SU-DHL-6 (cell line): Measurements from ENCODE around the gene ZGLP1.

Source experiments
- H2AFZ ChIP-seq: fragments of 200-600 bp; sonication (generic); 2 replicates; pipeline ENCODE4 v1.6.1; 2014; ENCODE audit warnings: low read depth, mild to moderate bottlenecking, moderate library complexity, mixed read lengths, antibody characterized with exemption, low read length; ENCODE audit not compliant: severe bottlenecking
- H3F3A ChIP-seq: fragments of 200-600 bp; shearing (Covaris generic); 2 replicates; pipeline ENCODE4 v1.6.0; 2016; ENCODE audit warnings: antibody characterized with exemption, mild to moderate bottlenecking; ENCODE audit not compliant: insufficient read depth
- H3K27ac ChIP-seq: fragments of 200-600 bp; sonication (generic); 2 replicates; pipeline ENCODE4 v1.5.1; 2016; ENCODE audit warnings: low read depth, mild to moderate bottlenecking, low read length, moderate library complexity, mixed read lengths
- H3K27me3 ChIP-seq: fragments of 200-600 bp; sonication (generic), shearing (Covaris generic); 2 replicates; pipeline ENCODE4 v1.6.0; 2014; ENCODE audit warnings: mild to moderate bottlenecking, low read length
- H3K36me3 ChIP-seq: fragments of 200-600 bp; sonication (generic); 2 replicates; pipeline ENCODE4 v1.6.1; 2014; ENCODE audit warnings: mild to moderate bottlenecking, low read length, mixed read lengths
- H3K4me2 ChIP-seq: fragments of 300-600, 200-600 bp; shearing (Covaris generic), sonication (generic); 2 replicates; pipeline ENCODE4 v1.6.0; 2014; ENCODE audit warnings: low read length, low read depth, mild to moderate bottlenecking; ENCODE audit not compliant: poor library complexity, severe bottlenecking
- H3K4me3 ChIP-seq: fragments of 200-600 bp; sonication (generic); 2 replicates; pipeline ENCODE4 v1.5.1; 2014; ENCODE audit warnings: antibody characterized with exemption, low read length, mild to moderate bottlenecking, mixed read lengths; ENCODE audit not compliant: insufficient read depth, poor library complexity, severe bottlenecking
- H3K79me2 ChIP-seq: fragments of 200-600 bp; sonication (generic); 2 replicates; pipeline ENCODE4 v1.6.1; 2014; ENCODE audit warnings: mild to moderate bottlenecking, low read length, moderate library complexity; ENCODE audit not compliant: insufficient read depth
- H3K9ac ChIP-seq: fragments of 200-600 bp; sonication (generic); 2 replicates; pipeline ENCODE4 v1.7.0; 2014; ENCODE audit warnings: mild to moderate bottlenecking, low read length
- H3K9me2 ChIP-seq: fragments of 200-600 bp; sonication (generic); replicated peaks from 2 replicates; pipeline ENCODE4 v1.6.1; 2014; ENCODE audit warnings: low read length; ENCODE audit not compliant: insufficient read depth
- H3K9me3 ChIP-seq: fragments of 200-600 bp; sonication (generic); 2 replicates; pipeline ENCODE4 v1.6.1; 2014; ENCODE audit warnings: low read length, mixed read lengths; ENCODE audit not compliant: insufficient read depth
- H4K20me1 ChIP-seq: fragments of 200-600 bp; sonication (generic); 2 replicates; pipeline ENCODE4 v1.6.1; 2014; ENCODE audit warnings: low read depth, mild to moderate bottlenecking, antibody characterized with exemption, low read length, moderate library complexity, mixed read lengths
- CTCF ChIP-seq: fragments of 200-600 bp; sonication (generic); IDR thresholded peaks from one replicate; pipeline ENCODE4 v1.5.1; 2017; ENCODE audit warnings: antibody characterized with exemption, mild to moderate bottlenecking, low read length, moderate library complexity; ENCODE audit not compliant: insufficient read depth, poor library complexity, severe bottlenecking
- EZH2phosphoT487 ChIP-seq: fragments of 200-600 bp; sonication (generic), shearing (Covaris generic); conservative IDR thresholded peaks from 2 replicates; pipeline ENCODE4 v1.6.1; 2018; ENCODE audit warnings: mild to moderate bottlenecking, antibody characterized with exemption, low read length, moderate library complexity, mixed read lengths

Gene ZGLP1

DNA sequence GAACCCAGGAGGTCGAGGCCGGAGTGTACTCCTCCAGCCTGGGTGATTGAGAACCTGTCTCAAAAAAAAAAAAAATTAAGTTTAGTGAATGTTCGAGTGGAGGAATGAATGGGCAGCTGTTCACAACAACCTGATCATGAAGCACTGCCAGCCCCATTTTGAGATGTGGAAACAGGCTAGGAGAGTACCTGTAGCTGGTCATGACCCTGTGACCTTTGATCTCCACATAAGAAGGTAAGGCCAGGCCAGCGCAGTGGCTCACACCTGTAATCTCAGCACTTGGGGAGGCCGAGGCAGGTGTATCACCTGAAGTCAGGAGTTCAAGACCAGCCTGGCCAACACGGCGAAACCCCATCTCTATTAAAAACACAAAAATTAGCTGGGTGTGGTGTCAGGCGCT is 16.1 kb upstream of the ZGLP1 start:
- no peaks in the 10 kb centered on the region for H3K9me3 ChIP-seq
- H3K36me3 ChIP-seq = 0 out of 2 replicates have a peak, but pooled peaks cover 2% of the 10 kb centered on the region
- no peaks in the 10 kb centered on the region for H3F3A ChIP-seq
- no peak overlapping the region for H3K4me2 ChIP-seq
- TF ChIP-seq CTCF (no peak), EZH2phosphoT487 (no peak)
- no peaks in the 10 kb centered on the region for H3K27me3 ChIP-seq
- H3K27ac ChIP-seq = no peak overlapping the region
- H3K9me2 ChIP-seq = no peaks in the 10 kb centered on the region
- no peak overlapping the region for H3K9ac ChIP-seq
- H2AFZ ChIP-seq = no peak overlapping the region
- H3K79me2 ChIP-seq = peaks cover 29% of the 10 kb centered on the region
- no peak overlapping the region for H3K4me3 ChIP-seq
- no peaks in the 10 kb centered on the region for H4K20me1 ChIP-seq

DNA sequence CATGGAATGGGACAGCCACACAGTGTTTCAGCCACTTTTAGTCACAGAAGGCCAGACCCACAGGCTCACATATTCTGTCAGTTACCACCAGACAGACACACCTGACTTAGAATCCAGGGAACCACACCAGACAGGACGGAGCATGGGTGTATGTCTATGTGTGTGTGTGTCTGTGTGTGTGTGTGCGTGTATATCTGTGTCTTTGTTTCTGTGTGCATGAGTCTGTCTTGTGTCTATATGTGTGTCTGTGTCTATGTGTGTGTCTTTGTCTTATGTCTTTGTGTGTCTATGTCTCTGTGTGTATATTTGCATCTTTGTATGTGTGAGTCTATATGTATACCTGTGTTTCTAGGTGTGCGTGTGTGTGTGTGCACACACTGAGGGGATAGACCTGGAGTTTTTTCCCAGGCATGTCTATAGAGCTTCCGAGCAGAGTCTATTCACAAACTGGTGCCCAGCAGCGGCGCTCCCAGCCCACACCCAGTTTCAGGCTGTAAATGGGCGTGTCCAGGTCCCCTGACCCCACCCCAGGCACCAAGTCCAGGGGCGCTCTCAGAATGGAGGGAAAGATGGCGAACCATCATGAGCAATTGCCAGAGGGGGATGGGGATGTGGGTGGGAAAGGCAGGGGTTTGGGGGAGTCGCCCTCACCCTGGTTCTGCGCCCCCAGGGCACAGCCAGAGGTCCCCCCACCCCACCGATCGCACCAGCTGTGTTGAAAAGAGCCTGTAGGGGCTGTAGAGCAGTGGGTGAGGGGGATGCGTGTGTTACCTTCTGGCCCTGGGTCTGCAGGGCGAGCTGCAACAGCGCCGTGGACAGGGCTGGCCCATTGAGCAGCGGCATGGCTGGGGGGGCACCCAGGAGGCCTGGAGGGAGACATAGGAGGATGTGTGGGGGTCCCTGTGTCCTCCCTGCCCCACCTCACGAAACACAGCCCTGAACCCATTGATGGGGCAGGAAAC is 12.5 kb upstream of the ZGLP1 start:
- no peak overlapping the region for H3K4me3 ChIP-seq
- H3K9me2 ChIP-seq = no peaks in the 10 kb centered on the region
- no peaks in the 10 kb centered on the region for H3K36me3 ChIP-seq
- H3K27me3 ChIP-seq = no peaks in the 10 kb centered on the region
- H4K20me1 ChIP-seq = no peaks in the 10 kb centered on the region
- no peak overlapping the region for H3K27ac ChIP-seq
- no peaks in the 10 kb centered on the region for H3K9me3 ChIP-seq
- H3F3A ChIP-seq = no peaks in the 10 kb centered on the region
- TF ChIP-seq CTCF = no peak
- no peak for TF ChIP-seq EZH2phosphoT487
- H3K79me2 ChIP-seq = 0 out of 2 replicates have a peak, but pooled peaks cover under 1% of the 10 kb centered on the region
- H2AFZ ChIP-seq = no peak overlapping the region
- H3K4me2 ChIP-seq = no peak overlapping the region
- no peak overlapping the region for H3K9ac ChIP-seq

DNA sequence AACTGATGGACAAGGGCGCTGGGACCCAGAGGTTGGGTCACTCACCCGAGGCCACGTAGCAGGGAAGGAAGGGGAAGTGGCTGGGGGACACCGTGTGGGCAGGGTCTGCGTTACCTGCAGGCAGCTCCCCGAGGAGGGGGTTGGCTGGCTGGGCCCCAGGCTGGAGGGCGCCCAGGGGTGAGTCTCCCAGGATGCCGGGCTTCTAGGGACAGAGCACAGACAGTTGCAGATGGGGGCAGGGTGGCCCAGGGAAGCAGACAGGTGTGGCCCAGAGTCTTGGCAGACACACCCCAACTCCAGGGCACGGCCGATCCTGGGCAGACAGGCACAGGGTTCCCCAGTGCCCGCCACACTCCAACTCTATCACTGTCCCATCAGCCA is 11.8 kb upstream of the ZGLP1 start:
- no peak for TF ChIP-seq EZH2phosphoT487
- no peak for TF ChIP-seq CTCF
- H3K4me2 ChIP-seq = no peak overlapping the region
- no peaks in the 10 kb centered on the region for H3K9me2 ChIP-seq
- H3F3A ChIP-seq = no peaks in the 10 kb centered on the region
- H3K36me3 ChIP-seq = no peaks in the 10 kb centered on the region
- no peak overlapping the region for H2AFZ ChIP-seq
- H3K4me3 ChIP-seq = no peak overlapping the region
- no peaks in the 10 kb centered on the region for H3K9me3 ChIP-seq
- no peaks in the 10 kb centered on the region for H3K27me3 ChIP-seq
- no peaks in the 10 kb centered on the region for H3K79me2 ChIP-seq
- no peak overlapping the region for H3K9ac ChIP-seq
- H3K27ac ChIP-seq = no peak overlapping the region
- no peaks in the 10 kb centered on the region for H4K20me1 ChIP-seq
